ENCODE results near the gene COLGALT1.
"Not testable (repeated sequence)": the region's sequence is repeated elsewhere in the genome, so short reads cannot be mapped to it uniquely, and the experiment has no call there.

COLGALT1 gene

DNA sequence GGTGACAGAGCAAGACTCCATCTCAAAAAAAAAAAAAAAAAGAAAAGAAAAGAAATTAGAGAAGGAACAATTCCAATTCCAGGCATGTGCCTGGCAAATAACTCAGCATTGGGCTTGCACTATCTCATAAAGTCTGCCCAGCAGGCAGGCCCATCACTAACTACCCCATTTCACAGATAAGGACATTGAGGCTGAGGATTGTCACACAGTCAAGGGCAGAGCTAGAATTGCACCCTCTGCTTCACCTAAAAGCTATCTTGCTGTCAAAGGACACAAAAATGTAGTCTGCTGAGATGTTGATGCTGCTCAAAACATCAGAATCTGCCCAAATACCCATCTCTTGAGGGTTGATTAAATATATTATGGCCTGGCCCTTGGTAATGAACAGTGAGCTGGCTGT, 20.7 kb upstream of the COLGALT1 start:
- DNase-seq = no peak

DNA sequence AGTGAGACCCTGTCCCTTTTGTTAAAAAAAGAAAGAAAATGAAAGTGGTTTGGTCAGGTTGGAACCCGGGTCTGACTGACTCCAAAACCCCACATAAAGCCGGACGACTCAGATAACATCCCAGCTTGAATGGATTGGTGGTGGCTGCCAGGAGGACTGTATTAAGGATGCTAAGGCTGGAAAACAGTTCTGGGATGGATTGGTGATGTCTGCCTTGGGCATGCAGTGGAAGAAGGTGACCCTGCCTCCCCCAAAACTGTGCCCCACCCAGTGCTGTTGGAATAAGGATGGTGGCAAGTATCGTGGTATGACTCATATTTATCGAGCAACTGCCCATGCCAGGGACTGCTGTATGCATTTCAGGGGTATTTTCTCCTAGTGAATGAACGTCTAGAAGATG, 18.5 kb upstream of the COLGALT1 start:
- no peak for DNase-seq

DNA sequence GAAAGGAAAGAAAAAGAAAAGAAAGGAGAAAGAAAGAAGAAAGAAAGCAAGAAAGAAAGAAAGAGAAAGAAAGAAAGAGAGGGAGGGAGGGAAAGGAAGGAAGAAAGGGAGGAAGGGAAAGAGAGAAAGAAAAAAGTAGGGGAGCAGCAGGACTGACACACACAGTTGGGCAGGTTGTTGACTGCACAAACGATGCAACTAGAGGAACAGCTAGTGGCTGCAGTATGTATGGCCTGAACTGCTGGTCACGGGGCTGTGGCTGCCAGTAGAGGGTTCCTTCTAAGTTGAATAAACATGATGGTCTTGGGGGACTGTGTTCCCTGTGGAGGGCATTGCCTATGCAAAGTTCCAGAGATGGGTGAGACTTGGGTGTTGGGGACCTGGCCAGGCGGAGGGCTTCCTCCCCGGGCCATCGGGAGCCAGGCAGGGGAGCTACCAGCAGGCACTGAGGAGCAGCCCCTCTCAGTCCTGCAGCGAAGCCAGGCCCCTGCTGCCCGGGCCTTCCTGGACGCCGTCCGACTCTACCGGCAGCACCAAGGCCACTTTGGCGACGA, 16.7 kb upstream of the COLGALT1 start:
- DNase-seq = no peak

DNA sequence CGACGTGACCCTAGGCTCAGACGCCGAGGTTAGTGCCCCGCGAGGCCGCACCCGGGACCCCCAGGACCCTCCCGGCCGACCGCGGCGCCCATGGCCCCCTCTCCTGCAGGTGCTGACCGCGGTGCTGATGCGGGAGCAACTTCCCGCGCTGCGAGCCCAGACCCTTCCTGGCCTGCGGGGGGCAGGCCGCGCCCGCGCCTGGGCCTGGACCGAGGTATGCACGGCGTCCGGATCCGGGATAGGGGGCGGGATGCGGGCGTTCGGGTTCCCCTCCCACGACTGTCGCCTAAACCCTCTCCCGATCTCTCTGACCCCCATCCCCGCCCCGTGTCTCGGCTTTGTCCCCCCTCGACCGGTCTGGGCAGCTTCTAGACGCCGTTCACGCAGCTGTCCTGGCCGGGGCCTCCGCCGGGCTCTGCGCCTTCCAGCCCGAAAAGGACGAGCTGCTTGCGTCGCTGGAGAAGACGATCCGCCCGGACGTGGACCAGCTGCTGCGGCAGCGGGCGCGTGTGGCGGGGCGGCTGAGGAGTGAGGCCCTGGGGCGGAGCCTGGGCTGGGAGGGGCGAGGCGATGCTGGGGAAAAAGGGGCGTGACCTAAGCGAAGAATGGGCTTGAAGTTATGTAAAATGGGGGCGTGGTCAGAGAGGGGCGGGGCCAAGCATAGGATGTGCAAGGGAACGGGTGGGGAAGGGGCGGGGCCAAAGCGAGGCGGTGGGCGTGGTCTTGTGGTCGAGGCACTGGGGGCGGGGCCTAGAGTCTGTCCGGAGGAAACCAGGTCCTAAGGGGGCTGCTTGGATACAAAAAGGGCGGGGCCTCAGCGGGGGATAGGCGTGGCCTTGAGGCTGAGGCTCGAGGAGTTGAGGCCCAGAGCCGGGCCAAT, 16.0 kb upstream of the COLGALT1 start:
- peak; percentile 73 for DNase-seq

DNA sequence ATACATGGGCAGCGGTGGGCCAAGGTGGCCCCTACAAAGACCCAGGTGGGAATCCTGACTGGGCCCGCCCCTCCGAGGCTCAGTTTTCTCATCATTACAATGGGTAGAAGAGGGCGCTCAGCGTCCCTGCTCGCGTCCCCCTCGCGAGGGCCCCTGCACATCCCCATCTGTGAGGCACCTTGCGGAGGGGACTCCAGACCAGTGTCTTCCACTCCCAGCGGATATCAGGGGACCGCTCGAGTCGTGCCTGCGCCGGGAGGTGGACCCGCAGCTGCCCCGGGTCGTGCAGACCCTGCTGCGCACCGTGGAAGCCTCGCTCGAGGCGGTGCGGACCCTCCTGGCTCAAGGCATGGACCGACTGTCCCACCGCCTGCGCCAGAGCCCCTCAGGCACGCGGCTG, 15.3 kb upstream of the COLGALT1 start:
- no peak for DNase-seq

DNA sequence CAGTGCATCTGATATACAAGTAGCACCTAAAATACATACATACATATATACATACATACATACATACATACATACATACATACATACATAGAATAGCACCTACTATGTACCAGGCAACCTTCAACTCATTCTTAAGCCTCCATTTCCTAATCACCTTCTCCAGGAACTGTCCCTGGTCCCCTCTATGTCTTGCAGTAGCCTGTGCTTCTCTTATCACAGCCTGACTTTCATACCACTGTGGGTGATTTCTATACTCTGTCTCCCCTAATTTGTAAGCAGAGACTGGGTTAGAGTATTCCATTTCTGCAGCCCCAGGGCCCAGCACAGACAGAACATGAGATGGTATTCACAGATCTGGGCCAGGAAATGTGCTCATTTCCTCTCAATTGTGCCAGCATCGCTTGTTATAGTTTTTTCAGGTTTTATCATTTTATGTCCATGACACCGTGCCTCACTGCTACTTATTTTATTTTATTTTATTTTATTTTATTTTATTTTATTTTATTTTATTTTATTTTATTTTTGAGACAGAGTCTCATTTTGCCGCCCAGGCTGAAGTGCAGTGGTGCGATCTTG, 14.2 kb upstream of the COLGALT1 start:
- no peak for DNase-seq

DNA sequence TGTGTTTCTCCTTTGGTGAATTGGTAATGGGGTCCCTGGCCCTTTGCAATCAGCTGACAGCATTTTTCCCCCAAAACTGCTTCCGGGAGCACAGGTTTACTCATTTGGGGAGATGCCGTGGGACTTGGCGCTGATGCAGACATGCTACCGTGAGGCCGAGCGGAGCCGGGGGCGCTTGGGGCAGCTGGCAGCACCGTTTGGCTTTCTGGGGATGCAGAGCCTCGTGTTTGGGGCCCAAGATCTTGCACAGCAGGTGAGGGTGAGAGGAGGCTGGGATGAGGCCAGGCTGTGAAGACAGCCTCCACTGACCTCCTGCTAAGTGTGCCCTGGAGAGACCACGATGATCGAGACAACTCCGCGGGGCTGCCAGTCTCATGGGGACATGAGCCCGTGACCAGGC, 13.4 kb upstream of the COLGALT1 start:
- no peak for DNase-seq

DNA sequence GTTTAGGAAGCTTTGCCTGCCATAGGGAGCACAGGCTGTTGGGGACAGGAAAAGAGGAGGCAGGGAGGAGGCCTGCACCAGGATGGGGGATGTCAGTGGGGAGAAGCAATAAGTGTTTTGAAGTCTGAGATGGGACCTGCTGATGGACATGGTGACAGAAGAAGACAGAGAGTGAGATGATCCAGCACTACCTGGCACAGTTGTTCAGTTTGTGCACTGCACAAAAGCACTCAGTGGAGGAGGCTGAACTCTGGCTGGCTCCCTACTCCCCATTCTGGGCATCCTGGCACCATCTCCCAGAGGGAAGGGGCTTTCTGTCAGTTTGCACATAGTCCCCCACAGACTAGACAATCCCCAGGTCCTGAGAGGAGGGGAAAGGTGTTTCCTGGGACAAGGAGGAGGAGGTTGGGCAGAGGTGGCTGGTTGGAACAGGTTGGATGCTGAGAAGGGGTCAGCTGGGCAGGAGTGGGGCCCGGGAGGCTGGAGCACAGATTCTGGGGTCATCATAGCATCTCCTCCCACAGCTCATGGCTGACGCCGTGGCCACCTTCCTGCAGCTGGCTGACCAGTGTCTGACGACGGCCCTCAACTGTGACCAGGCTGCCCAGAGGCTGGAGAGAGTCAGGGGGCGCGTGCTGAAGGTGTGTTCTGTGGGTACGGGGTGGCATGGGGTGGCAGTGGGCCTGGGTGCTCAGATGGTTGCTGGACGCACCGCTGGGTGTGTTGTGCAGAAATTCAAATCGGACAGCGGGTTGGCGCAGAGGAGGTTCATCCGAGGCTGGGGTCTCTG, 12.5 kb upstream of the COLGALT1 start:
- no peak for DNase-seq

DNA sequence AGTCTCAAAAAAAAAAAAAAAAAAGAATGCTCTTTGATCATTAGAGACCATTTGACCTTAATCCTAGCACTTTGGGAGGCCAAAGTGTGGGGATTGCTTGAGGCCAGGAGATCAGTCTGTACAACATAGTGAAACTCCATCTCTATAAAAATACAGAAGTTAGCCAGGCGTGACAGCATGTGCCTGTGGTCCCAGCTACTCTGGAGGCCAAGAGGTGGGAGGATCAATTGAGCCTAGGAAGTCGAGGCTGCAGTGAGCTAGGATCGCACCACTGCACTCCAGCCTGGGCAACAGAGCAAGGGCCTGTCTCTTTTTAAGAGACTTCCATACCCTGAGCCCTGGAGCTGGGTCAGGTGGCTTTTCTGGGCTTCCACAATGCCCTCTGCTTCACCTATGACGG, 11.5 kb upstream of the COLGALT1 start:
- no peak for DNase-seq

DNA sequence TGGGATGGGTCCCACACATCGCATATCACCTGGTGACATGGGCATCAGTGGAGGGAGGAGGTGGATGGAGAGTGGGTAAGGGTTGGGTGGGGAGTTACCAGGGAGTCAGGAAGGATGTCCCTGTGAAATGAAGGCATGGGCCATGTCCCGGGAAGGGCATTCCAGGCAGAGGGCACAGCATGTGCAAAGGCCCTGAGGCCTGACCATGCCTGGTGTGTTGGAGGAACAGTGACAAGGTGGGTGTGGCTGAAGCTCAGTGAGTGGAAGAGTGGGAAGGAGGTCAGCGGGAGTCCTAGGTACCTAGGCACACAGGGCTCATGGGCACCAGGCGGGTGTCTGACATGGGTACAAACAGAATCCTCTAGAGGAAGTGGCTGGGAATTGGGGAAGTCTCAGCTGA, 11.0 kb upstream of the COLGALT1 start:
- DNase-seq = no peak

DNA sequence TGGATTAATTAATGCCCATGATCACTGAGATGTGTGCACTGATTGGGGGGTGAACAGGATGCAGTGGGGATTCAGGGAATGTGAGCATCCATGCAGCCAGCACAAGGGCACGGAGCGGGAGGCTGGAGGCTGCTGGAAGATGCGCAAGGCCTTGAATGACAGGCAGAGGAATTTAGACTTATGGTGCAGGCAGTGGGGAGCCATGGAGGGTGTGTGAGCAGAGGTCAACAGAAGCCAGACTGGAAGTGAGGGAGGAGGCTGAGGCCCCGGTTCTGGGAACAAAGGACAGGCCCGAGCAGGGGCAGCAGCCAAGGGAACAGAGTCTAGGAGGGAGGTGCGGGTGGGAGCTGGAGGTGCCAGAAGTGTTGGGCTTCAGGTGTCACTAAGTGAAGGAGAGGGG, 7.3 kb upstream of the COLGALT1 start:
- DNase-seq = no peak

DNA sequence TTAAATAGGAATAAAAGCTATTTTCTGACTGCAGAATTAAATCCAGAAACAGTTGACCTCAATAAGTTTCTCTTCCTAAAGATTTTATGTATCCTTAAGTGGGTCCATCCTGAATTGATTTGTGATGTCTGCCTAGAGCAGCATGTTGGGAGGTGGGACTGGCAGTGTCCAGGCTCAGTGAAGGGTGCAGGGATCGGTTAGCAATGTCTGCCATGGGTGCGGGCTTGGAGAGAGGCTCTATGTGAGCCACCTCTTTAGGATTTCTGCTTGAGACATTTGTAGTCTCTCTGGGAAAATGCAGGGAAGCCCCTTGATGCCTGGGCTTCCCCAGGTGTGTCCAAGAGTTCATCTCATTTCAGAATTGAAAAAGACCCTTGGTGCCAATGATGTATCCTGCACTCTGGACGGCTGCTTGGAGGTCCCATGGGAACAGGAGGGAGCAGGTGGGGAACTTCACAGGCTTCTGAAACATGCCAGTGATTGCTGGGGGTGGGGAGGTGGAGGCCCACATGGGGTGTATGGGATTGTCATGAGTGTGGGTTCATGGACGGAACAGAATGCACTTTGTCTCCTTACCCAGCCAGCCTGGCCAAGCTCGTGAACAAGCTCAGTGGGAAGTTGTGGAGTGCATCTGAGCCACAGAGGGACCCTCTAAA, 6.2 kb upstream of the COLGALT1 start:
- DNase-seq = no peak

DNA sequence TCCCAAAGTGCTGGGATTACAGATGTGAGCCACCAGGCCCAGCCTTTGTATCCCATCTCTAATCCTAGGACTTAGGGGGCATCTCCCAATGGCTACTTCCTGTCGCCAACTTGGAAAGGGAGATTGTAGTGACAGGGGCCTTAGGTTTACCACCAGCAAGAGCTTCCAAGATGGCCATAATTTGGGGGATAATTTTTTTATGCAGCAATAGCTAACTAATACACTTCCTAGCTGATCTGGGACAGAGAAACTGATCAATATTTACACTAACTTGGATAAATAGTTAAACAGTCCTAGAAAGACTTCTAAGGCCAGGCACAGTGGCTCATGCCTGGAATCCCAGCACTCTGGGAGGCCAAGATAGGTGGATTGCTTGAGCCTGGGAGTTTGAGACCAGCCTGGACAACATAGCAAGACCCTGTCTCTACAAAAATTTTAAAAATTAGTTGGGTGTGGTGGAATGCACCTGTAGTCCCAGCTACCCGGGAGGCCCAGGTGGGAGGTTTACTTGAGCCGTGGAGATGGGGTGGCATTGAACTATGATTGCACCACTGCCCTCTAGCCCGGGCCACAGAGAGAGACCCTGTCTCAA, 5.3 kb upstream of the COLGALT1 start:
- no peak for DNase-seq

DNA sequence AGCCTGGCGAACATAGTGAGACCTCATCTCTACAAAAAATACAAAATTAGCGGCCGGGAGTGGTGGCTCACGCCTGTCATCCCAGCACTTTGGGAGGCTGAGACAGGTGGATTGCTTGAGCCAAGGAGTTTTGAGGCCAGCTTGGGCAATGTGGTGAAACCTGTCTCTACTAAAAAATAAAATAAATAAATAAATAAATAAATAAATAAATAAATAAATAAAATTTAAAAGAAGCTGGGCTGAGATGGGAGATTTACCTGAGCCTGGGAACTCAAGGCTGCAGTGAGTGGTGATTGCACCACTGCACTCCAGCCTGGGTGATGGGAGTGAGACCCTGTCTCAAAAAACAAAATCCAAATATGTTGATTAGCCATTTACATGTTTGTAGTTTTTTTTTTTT, 2.7 kb upstream of the COLGALT1 start:
- not testable (repeated sequence) for DNase-seq

DNA sequence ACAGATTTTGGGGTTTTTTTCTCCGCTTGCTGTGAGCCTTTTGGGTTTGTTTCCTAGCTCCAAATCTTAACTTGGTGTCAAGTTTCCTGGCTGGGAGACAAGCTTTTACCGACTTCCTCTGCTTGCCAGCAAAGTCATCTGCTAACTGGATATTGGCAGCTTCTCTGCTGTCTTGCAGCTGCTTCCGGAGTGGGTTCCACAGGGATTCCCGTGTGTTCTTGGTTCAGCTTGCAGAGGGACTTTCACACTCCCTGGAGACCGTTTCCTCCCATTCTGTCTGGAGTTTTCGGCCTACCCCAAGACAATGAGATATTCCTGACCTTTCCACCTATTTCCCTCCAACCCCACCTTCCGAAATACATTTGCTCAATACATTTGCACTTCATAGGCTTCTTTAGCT, 2.2 kb upstream of the COLGALT1 start:
- no peak for DNase-seq

DNA sequence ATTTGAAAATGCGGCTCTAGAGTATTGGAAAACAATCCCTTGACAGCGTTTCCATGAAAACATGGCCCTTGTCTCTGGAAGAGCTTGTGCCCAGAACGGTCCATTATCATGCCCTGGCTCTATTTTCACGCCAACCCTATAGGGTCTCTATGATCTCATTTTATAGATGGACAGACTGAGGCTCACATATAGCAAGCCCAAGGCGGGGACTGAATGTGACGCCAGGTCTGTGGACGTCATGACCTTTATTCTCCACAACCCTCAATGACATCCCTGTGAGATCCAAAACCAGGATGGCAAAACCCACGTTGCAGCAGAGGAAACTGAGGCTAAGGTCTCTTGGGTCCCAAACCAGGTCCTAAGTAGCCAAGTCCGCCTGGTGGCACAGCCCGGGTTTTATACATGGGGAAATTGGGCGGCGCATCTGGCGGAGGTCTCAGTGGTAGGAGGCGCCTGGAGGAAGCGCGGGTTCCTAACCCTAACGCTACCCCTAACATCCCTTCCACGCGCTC, 425 bp upstream of the COLGALT1 start:
- DNase-seq = no peak

DNA sequence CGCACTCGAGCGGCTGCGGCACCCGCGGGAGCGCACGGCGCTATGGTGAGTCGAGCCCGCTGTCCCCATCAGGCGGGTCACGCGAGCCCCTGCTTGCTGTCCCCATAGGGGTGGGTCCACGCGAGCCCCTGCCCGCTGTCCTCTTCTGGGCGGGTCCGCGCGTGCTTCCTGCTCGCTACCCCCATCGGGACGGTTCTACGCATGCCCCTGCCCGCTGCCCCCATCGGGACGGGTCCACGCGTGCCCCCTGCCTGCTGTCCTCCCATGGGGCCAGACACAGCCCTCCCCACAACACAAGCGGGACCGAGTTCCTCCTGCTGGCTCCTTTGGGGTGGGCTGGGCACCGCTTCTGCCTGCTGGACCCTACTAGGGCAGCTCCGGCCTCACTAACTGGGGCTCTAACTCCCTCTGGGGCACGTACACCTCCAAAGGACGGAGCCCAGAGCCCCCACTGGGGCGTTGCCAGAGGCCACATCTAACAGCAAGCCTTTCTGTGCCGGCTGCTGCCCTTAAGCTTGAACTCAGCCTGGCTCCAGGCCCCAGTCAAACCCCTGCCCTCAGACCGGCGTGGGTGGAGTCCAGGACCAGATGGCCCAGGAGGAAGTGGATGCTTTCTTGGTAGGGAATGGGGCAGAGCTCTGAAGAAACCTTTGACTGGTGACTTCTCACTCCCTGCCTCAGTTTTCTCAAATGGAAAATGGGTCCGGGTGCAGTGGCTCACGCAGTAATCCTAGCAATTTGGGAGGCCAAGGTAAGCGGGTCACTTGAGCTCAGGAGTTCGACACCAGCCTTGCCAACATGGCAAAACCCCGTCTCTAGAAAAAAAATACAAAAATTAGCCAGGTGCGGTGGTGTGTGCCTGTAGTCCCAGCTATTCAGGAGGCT, 722 bp downstream of the COLGALT1 start:
- peak; percentile 36 for DNase-seq

DNA sequence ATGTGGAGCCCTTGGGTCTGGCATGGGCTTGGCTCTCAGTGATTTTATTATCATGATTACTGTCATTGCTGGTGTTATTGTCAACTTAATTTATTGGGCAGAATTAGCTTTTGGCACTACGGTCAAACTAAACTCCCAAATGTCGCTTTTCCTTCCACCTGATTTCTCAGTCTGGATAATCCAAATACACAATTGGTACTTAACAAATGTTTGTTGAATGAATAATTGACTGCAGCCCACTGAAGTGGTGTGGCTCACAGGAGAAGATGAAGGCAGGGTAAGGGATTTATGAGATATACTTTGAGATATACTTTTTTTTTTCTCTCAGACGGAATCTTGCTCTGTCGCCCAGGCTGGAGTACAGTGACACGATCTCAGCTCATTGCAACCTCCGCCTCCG, 1.5 kb downstream of the COLGALT1 start:
- DNase-seq = no peak

DNA sequence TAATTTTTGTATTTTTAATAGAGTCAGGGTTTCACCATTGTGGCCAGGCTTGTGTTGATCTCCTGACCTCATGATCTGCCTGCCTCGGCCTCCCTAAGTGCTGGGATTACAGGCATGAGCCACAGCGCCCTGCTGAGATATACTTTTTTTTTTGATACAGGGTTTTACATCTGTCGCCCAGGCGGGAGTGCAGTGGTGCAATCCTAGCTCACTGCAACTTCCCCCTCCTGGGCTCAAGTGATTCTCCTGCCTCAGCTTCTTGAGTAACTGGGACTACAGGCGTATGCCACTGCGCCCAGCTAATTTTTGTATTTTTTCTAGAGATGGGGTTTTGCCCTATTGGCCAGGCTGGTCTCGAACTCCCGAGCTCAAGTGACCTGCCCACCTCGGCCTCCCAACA, 2.0 kb downstream of the COLGALT1 start:
- DNase-seq = no peak

DNA sequence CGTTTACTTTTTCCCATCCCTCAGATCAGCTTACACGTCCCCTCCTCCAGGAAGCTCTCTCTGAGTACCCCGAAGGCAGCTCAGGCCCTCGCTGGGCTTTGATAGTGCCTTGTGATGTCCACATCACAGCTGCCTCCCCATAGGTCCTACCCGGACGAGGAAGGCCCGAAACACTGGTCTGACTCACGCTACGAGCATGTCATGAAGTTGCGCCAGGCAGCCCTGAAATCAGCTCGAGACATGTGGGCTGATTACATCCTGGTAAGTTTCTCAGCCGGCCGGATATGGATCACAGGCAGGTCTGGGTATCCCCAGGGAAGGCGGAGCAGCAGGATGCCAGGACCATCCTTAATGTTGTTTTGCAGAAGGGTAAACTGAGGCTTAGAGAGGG, 4.8 kb downstream of the COLGALT1 start:
- DNase-seq = no peak

DNA sequence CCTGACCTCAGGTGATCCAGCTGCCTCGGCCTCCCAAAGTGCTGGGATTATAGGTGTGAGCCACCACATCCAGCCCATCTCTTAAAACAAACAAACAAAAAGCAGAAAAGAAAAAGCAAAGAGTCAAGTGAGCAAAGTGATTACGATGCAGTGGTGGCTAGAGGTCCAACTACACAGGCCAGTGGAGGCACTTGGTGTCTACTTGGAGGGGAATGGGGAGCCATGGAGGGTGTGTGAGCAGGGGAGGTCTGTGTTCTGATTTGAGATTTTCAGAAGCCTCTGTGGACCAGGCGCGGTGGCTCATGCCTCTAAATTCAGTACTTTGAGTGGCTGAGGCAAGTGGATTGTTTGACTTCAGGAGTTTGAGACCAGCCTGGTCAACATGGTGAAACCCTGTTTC, 6.6 kb downstream of the COLGALT1 start:
- DNase-seq = no peak

Data from midbrain (tissue), 1 donor.